Upper lobe of right lung (tissue), 1 donor: ENCODE results near the gene XRCC1. TPM values are rescaled to one million over a fixed set of nuclear protein-coding genes. Genes with fewer than 3 reads are reported as not detected.
A peak's percentile ranks its signal among the peaks of the same experiment; 100 is the strongest.

ENCODE experiments used
- ATAC-seq: fragments of 200-7000 bp; cut with Tn5 transposase; one replicate; pipeline ENCODE4 v1.9.1; 2020; ENCODE audit warnings: mild to moderate bottlenecking, moderate library complexity
- DNase-seq: peaks from one replicate; pipeline ENCODE4 v3.0.0-alpha.2; 2020
- H3K27ac ChIP-seq: fragments of 200-600 bp; one replicate; pipeline ENCODE4 v1.8.0; 2022
- H3K27me3 ChIP-seq: fragments of 200-600 bp; one replicate; pipeline ENCODE4 v1.8.0; 2022; ENCODE audit warnings: mild to moderate bottlenecking
- H3K36me3 ChIP-seq: fragments of 200-600 bp; one replicate; pipeline ENCODE4 v1.8.0; 2022
- H3K4me1 ChIP-seq: fragments of 200-600 bp; one replicate; pipeline ENCODE4 v1.8.0; 2022
- H3K4me3 ChIP-seq: fragments of 200-600 bp; one replicate; pipeline ENCODE4 v1.8.0; 2022; ENCODE audit warnings: mild to moderate bottlenecking
- H3K9me3 ChIP-seq: fragments of 200-600 bp; one replicate; pipeline ENCODE4 v1.8.0; 2022
- intact Hi-C: fragments of 100-400 bp; cut with DNase I; formaldehyde crosslinking; loops from one replicate; pipeline ENCODE4 v1.11.0; 2022
- total RNA-seq: library from RNA; stranded (reverse); fragmentation: NEBNext Ultra II Directional; extraction: Animal tissue kit (Norgen Biotek cat#: 25700); gene quantifications from one replicate; pipeline ENCODE4 v1.2.1, GENCODE V29; 2021
- TF ChIP-seq, protein P1 (sequence below): fragments of 200-600 bp; IDR thresholded peaks from one replicate; pipeline ENCODE4 v1.8.0; 2022; ENCODE audit warnings: antibody characterized with exemption
- donor health status: DM: no; HTN: yes; CAD: no; lungs with severe emphysema.

Gene XRCC1
- total RNA-seq, 1 donor from 2014 or later, result 23.8 TPM

GRCh38 chr19:43620061-43621001, 45.0 kb upstream of the XRCC1 start:
- intact Hi-C loops, result no loop called here
- DNase-seq (no peak), ATAC-seq (no peak)
- H3K4me1 ChIP-seq, result peaks cover 8% of the 10 kb centered on the region
- H3K27me3 ChIP-seq, result no peaks in the 10 kb centered on the region
- peak overlapping the region; percentile 93 for H3K4me3 ChIP-seq
- peak overlapping the region; percentile 93 for H3K27ac ChIP-seq
- no peaks in the 10 kb centered on the region for H3K36me3 ChIP-seq
- no peaks in the 10 kb centered on the region for H3K9me3 ChIP-seq
- TF ChIP-seq, protein P1, sequence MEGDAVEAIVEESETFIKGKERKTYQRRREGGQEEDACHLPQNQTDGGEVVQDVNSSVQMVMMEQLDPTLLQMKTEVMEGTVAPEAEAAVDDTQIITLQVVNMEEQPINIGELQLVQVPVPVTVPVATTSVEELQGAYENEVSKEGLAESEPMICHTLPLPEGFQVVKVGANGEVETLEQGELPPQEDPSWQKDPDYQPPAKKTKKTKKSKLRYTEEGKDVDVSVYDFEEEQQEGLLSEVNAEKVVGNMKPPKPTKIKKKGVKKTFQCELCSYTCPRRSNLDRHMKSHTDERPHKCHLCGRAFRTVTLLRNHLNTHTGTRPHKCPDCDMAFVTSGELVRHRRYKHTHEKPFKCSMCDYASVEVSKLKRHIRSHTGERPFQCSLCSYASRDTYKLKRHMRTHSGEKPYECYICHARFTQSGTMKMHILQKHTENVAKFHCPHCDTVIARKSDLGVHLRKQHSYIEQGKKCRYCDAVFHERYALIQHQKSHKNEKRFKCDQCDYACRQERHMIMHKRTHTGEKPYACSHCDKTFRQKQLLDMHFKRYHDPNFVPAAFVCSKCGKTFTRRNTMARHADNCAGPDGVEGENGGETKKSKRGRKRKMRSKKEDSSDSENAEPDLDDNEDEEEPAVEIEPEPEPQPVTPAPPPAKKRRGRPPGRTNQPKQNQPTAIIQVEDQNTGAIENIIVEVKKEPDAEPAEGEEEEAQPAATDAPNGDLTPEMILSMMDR, result no peak

GRCh38 chr19:43619262-43620060, 44.1 kb upstream of the XRCC1 start, which contains the start of gene ZNF428:
Gene ZNF428, minus strand, starts transcription at chr19:43619629. Its CDS starts 5,325 bp downstream, at chr19:43614304.
- H3K9me3 ChIP-seq, result no peaks in the 10 kb centered on the region
- peak within 1 kb of the TSS; percentile 93 for H3K4me3 ChIP-seq
- DNase-seq (peak; percentile 93), ATAC-seq (peak; percentile 95)
- TF ChIP-seq, protein P1, result no peak
- H3K27me3 ChIP-seq, result no peaks in the 10 kb centered on the region
- intact Hi-C loops, result no loop called here
- H3K4me1 ChIP-seq, result peaks cover 8% of the 10 kb centered on the region
- peak within 1 kb of the TSS; percentile 93 for H3K27ac ChIP-seq
- no peaks in the 10 kb centered on the region for H3K36me3 ChIP-seq

DNA sequence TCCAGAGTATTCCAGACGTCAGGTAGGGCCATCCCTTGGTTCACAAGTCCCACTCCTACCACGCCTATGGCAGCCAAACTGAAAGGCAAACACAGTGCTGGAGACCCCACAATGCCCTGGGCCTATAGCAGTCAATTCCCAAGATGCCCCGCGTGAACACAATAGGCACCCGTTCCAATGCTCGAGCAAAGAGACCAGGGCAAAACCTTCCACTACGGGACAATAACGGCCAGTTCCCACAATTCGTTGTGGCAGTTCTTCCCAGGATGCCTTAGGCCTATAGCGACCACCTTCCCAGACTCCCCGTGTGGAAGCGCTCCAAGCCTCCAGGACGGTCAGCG, 43.6 kb upstream of the XRCC1 start:
- Histone ChIP-seq H3K4me1 (peaks cover 8% of the 10 kb centered on the region), H3K4me3 (peak overlapping the region; percentile 93), H3K9me3 (no peaks in the 10 kb centered on the region), H3K27me3 (no peaks in the 10 kb centered on the region), H3K36me3 (no peaks in the 10 kb centered on the region), H3K27ac (peak overlapping the region; percentile 93)
- ATAC-seq (peak; percentile 64), DNase-seq (no peak)
- intact Hi-C loops, result no loop called here
- TF ChIP-seq, protein P1, result no peak

DNA sequence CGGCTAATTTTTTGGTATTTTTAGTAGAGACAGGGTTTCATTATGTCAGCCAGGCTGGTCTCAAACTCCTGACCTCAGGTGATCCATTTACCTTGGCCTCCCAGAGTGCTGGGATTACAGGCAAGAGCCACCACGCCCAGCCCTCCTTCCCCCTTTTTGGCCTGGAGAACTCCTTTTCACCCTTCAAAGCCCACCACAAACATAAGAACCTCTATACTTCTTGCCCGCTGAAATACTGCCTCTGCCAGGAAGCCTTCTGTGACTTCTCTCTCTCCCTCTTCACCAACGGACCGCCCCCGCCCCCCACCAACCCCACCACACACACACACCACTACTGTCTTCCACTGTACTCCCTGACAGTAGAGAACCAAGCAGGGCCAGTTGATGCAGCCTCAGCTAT, 41.6 kb upstream of the XRCC1 start:
- Histone ChIP-seq H3K9me3 (no peaks in the 10 kb centered on the region), H3K36me3 (peaks cover 14% of the 10 kb centered on the region), H3K27me3 (no peaks in the 10 kb centered on the region), H3K27ac (no peak overlapping the region), H3K4me3 (no peak overlapping the region), H3K4me1 (peaks cover 8% of the 10 kb centered on the region)
- TF ChIP-seq, protein P1, result no peak
- intact Hi-C loops, result no loop called here
- DNase-seq (no peak), ATAC-seq (no peak)

GRCh38 chr19:43616306-43616705, 41.0 kb upstream of the XRCC1 start:
- no peaks in the 10 kb centered on the region for H3K27me3 ChIP-seq
- no peak overlapping the region for H3K27ac ChIP-seq
- ATAC-seq (no peak), DNase-seq (no peak)
- intact Hi-C loops, result no loop called here
- H3K9me3 ChIP-seq, result no peaks in the 10 kb centered on the region
- TF ChIP-seq, protein P1, result no peak
- peaks cover 19% of the 10 kb centered on the region for H3K36me3 ChIP-seq
- H3K4me1 ChIP-seq, result peaks cover 8% of the 10 kb centered on the region
- no peak overlapping the region for H3K4me3 ChIP-seq
